Hematopoietic multipotent progenitor cell treated with erythropoietin and hydrocortisone succinate and interleukin-3 and kit ligand, for 15 days (in vitro differentiated cells): ENCODE results near the gene RARS1.

ENCODE experiments used
- DNase-seq: peaks from one replicate; pipeline ENCODE4 v3.0.0-alpha.2; 2015; ENCODE audit warnings: low spot score

The RARS1 gene

GRCh38 chr5:168562279-168562678, 76.0 kb downstream of the RARS1 start:
- no peak for DNase-seq

- DNase-seq = no peak
Measured at GRCh38 chr5:168563959-168564358, 77.7 kb downstream of the RARS1 start.

GRCh38 chr5:168568738-168569137, 82.5 kb downstream of the RARS1 start:
- DNase-seq = no peak
